ENCODE data around the gene SAMD14.

The SAMD14 gene

DNA sequence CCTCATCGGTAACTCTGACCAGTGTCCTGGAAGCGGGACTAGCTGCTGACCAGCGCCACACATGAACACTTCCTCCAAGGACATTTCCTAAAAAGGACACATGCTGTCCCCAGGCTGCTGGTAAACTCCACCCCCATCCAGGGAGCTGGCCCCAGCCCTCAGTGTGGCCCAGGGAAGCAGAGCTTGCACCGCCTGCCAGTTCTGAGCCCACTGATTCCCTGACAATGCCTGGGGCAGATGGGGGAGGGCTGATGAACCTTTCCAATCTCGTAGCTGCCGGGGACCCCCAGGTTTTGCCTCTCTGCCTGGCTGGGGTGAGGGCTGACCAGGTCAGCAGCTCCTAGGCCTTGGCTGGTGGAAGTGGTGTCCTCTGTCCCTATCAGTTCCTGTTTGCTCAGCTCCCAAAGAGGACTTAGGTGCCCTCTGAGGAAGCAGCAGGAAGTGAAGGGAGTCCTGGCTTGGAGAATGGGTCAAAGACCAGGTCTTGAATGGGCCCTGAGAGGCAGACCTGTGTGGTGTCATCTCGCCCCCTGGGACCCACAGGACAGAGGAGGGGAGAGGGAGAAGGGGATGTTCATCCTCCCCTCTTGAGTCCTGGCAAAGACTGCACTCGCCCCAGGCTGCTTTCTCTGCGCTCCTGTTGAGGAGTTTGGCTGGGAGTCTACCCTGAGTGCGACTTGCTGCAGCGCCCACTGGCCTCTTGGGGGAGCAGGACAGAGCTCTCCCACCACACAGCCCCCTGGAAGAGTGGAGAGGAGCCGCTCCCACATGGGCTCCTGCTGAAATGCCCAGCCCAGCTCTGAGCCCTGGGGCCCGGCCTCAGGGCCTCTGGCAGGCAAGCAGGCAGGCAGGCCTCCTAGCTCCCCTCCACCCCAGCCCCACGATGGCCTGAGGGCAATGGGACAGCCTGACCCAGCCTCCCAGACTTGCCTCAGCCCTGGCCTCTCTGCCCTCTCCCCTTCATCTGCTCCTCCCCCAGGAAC is 18.0 kb downstream of the SAMD14 start:
- DNase-seq, result no peak

DNA sequence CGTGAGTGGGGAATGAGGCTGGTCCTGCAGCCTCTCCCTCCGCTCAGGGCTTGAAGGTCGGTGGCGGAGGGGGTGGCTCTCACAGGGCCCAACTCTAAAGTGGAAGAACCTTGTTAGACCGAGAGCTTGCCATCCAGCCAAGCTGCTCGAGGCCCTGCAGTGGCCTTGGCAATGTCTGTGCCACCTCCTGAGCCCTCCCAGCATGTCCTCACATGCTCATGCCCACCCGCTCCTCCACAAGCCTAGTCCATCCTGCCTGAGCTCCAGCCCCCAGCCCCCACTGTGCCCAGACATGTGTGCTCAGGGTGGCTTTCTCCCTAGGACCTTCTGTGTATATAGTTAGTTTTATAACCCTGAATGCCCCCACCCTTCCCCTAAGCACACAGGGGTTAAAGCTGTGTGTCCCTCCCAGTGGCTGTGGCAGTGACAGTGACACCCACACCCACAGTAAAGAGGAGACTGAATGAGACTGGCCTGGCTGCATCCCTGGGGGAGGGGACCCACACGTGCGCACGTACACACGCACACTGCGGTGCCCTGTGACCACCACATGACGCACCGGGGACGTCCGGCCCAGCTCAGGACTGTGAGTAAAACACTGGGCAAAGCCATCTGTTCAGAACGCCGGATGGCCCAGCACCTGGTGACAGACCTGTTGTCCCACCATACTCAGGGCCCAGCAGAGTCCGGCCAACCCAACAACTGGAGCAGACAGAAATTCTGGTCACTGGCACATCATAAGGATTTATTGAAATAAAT is 19.2 kb downstream of the SAMD14 start:
- no peak for DNase-seq

DNA sequence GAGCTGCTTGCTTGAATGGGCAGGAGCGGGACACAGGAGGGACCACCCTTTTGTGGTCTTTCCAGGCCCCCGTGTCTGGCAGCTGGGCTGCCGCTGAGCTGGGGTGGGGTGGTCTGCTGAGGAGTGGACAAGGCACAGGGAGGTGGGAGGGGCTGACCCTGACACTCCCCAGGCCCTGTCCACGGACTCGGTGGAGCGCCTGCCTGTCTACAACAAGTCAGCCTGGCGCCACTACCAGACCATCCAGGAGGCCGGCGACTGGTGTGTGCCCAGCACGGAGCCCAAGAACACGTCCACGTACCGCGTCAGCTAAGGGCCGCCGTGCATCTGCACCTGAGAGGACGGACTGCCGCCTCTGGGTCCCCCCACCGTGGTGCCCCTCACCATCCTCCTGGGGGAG is 20.2 kb downstream of the SAMD14 start:
- no peak for DNase-seq

DNA sequence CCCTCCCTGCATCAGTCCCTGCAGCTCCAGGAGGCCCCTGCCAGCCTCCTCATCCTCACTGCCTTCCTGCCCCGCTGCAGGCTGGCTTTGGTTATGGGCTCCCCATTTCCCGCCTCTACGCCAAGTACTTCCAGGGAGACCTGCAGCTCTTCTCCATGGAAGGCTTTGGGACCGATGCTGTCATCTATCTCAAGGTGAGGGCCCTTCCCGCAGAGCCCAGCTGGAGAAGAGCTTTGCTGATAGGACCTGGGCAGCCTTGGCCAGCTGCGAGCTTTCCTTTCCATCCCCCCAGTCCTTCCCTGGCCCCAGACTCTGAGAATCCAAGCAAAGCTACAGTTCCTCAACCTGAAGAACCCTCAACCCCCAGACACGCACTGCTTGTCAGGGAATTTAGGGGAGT is 20.8 kb downstream of the SAMD14 start:
- DNase-seq, result no peak

DNA sequence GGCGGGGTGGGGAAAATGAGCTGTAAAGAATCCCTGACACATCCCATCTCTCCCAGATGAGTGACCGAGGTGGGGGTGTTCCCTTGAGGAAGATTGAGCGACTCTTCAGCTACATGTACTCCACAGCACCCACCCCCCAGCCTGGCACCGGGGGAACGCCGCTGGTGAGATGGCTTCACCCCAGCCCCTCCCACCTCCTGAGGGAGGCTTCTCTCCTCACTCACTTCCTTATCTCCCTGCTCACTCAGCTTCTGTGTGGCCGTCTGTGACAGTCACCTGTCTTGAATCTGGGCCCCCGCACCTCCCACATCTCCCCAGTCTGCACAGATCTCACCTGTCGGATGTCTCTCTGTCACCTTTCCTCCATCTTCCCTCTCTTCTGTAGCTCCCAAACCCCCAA is 21.4 kb downstream of the SAMD14 start:
- no peak for DNase-seq

DNA sequence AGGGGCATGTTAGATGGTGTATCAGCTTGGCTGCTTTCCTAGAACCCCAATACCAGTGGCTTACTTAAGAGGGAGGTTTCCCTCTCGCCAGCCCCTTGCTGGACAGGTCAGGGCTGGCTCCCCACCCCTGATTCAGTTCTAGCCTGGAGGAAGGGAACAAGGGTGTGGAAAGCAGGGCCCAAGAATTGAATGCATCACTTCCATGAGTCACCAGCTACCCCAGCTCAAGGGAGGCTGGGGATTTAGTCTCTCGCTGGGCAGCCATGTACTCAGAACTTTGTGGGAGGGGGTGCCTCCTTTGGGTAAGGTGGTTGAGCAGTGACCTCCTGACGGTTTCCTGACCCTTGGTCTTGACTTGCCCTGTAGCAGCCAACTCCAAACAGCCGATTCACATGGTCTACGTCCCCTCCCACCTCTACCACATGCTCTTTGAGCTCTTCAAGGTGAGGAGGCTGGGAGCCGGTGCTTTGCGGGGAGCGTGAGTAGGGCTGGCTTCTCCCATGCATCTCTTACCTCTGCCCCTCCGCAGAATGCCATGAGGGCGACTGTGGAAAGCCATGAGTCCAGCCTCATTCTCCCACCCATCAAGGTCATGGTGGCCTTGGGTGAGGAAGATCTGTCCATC is 22.1 kb downstream of the SAMD14 start:
- no peak for DNase-seq

DNA sequence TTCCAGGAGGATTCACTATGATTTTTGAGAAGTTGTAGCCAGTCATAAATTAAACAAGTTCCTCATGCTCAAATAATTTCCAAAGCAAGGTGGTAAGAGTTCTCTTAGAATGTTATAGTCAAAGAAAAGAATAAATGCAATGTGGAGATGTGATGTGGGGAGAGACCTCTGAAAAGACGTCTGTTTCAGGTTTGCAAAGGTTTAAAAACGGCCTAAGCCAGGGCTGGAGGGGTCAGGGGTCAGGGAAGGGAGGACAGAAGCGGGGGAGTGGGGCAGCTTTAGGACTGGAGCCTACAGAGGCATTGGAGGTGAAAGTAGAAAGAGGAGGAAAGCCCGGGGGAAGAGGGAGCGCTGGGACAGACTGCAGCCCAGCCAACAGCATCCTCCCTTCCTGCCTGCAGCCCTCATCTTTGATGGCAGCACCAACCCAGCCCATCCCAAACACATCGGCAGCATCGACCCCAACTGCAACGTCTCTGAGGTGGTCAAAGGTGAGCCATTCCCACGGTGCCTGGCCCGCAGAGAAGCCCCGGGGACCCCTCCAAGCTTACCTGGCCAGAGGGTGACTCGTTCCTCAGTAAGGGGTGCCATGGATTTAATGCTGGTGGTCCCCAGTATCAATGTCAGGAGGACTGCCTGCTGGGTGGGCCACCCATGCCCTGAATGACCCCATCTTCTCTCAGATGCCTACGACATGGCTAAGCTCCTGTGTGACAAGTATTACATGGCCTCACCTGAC is 23.4 kb downstream of the SAMD14 start:
- DNase-seq, result no peak

DNA sequence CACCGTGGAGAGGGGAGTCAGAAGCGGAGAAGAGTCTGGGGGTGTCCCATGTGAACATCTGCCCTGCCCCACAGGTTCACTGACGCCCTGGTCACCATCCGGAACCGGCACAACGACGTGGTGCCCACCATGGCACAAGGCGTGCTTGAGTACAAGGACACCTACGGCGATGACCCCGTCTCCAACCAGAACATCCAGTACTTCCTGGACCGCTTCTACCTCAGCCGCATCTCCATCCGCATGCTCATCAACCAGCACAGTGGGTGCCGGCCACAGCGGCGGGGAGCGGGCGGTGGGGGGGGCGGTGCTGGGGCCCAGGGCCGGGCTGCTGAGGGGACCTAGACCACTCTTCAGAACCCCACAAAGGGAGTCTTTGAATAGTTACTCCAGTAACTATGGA is 24.1 kb downstream of the SAMD14 start:
- DNase-seq, result no peak

DNA sequence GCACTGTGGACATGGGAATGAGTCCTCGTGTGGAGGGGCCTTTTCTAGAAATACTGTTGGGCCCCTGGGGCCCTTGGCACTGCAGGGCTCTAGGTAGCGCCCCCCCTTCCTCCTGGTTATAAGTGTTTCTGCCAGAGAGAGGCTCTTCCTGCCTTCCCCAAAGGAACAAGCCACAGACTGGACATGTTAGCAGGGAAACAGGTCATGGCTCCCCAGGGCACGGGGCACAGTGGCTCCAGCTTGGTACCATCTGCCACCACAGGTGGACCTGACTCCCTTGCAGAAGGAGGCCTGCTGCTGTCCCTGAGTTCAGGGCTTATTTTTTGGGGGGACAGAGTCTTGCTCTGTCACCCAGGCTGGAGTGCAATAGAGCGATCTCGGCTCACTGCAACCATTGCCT is 26.0 kb downstream of the SAMD14 start:
- DNase-seq, result no peak

DNA sequence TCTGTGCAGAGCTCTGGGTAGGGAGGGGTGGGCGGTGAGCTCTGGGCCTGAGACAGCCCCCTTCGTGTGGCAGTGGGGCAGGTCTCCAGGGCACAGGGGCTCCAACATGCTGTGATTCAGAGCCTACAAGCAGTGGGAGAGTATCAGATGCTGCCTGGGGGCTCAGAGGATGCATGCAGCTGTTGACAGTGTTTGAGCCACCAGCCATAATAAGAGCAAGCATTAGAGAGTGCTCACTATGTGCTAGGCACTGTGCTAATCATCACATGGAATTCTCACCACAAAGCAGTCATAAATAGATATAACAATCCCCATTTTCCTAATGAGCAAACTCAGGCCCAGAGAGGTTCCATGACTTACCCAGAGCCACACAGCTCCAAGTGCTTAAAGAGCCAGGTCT is 26.7 kb downstream of the SAMD14 start:
- no peak for DNase-seq

DNA sequence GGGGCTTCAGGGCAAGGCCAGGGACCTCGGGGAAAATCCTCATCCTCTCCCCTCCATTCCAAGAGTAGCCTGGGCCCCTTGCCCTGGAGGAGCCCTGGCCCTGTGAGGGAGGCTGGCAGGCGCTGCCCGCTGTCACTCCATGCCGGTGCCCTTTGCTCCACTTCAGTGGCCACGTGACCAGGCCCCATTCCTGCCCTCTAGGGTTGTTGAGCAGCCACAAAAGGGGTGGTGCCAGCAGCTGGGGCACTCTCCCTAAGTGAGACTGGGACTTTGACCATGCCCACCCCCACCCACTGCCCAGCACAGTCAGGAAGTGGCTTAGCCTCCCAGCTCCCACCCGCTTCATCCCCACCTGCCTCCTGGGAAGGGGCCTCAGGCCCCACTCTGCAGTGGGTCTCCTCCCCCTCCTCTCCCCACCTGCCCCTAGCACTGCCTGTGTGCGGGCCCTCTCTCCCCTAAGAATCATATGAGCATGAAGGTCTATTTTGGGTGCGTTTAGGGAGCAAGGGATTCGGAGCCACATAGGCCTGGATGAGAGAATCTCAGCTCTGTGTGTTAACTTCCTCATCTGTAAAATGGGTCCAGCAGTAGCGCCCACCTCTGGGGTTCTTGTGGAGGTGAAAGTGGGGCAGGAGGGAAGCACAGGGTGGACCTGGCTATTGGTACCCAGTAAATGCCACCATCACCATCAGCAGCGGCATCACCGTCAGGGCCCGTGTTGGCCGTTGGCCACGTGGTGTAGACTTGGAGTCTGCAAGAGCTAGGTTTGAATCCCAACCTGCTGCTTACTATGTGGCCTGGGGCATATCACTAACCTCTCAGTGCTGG is 27.6 kb downstream of the SAMD14 start:
- DNase-seq, result no peak

DNA sequence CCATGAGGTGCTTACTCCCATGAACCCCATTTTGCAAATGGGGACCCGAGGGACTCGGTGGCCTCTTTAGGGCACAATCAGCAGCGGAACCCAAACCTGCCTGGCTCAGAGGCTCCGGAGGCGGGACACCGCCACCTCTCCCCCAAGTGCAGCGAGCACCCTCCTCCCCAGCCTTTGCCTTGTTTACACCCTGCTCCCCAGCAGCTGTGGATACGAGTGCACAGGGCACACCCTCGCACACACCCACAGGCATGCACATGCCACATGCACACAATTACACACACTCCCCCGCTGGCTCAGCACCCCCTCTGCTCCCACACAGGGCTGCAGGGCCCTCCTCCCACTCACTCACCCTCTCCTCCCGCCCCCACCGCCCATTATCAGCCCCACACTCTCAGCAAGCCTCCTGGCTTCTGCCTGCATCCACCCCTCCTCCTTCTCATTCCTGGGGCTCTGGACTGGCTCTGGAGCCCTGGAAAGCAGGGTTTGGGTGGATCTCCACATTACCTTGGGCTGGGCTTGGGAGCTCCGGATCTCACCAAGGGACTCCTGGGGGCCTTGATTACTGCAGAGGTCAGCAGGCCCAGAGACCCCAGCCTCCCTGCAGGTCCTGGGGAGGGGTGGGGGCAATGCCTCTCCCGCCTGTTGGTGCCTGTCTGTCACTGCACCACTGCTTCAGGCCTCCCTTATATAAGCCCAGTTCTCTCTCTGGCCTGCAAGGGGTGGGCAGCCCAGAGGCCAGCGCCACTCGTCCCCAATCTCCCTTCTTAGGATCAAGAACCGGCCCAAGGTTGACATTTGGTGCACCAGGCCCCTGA is 28.4 kb downstream of the SAMD14 start:
- DNase-seq, result no peak

DNA sequence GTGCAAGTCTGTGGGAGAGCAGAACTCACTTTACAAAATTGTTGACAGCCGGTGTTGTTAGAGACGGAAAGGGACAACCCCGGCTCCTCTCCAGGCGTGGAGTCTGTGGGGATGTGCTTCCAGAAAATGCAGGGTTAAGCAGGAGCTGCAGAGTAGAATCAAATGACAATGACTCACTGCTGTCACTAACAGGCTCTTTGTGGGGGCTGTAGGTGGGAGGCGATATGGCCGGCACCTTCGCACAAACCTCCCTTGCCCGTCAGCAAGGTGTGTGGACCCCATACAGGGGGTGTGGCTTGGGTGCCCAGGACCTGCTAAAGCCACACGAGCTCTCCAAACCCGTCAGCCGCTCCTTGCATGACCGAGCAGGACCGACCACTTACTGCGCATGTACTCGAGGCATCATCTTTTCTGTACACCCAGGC is 29.0 kb downstream of the SAMD14 start:
- DNase-seq, result no peak

DNA sequence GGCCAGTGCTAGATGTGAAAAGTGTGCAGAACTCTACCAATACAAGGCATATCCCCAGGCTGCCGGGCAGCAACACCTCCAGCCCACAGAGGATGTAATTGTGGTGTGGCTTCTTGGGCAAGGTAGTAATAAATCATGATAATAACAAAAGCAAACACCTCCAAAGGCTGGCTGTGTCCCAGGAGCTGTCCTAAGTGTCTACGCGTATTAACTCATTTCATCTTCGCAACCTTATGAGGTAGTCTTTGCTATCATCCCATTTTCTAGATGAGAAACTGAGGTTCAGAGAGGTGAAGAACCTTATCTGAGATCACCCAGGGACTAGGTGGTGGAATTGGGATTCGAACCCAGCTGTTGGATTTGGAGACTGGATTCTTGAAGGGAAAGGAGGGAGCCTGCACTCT is 29.5 kb downstream of the SAMD14 start:
- DNase-seq, result no peak

DNA sequence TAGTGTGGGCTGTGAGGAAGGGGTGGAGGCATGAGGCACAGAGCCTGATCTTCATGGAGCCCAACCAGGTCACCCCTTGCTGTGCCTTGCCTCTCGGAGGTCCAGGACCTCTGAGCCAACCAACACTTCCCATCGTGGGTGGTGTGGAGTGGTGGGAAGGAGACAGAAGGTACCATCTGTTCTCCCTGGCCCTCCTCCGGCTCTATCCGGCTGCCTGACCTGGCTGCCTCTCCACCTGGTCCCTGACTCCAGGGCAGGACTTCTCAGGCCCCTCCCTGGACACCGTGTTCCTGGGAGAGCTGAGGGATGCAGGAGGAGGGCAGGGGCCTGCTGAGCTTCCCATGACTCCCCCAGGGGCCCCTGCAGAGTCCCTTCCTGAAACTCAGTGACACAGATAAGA is 31.0 kb downstream of the SAMD14 start:
- DNase-seq, result no peak

DNA sequence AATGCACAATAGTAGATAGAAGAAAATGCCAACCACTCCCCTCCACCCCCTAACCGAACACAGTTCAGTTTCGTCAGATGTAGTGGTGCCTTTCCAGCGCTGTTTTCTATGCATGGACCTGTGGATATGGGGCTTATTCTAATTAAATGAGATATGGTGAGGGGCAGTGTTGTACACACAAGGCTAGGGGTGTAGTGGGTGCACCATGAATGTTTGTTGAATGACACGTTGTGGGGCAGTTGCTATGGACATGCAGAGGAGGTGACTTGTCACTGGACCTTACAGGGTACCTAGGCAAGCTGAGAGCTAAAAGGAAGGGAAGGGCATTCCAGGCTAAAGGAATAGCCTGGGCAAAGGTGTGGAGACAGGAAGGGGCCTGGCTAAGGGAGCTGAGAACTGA is 31.4 kb downstream of the SAMD14 start:
- no peak for DNase-seq

DNA sequence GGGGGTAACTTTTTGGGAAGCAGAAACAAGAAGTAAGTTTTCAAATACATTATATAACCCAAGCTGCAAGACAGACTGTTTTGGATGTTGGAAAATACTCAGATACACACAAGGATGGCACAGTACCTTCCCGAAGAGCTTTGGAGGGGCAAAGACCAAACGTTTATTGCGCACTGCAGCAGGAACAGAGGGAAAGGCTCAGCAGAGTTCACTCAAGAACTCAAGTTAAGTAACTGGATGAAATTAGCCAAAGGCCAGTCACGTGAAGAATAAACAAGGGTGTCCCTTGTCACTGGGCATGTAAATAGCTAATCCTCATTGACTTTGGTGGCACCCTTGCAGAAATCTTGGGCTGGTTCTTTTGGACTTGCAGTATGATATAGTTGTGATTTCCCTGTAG is 32.0 kb downstream of the SAMD14 start:
- no peak for DNase-seq

DNA sequence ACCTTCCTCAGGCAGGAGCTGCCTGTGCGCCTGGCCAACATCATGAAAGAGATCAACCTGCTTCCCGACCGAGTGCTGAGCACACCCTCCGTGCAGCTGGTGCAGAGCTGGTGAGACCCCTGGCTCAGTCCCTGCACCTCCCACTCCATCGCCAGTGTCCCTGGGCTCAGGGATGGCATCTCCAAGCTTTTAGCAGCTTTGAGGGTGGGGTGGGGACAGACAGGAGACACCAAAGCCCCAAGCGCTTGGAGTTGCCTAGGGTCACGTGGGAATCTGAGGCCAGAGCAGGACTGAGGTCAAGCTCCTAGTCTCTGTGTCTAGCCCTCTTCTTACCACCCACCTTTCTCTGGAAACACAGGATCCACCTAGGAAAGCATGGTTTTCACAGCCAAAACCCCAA is 32.5 kb downstream of the SAMD14 start:
- DNase-seq, result no peak

DNA sequence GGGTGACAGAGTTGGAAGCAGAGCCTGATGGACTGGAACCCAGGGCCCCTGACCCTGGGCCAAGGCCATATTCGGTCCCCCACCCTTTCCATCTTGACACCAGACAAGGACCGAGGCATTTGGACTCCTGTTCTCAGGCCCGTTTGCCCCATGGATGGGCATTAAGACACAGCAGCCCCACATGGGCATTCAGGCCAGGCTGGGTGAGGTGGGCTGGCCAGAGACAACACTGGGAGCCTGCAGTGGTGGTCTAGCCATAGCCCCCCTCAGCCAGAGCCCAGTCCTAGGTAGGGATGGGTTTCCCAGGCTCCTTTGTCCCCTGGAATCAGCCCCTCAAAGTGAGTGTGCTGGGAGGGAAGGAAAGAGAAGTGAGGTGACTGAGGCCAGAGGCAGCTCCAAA is 33.2 kb downstream of the SAMD14 start:
- DNase-seq, result no peak

DNA sequence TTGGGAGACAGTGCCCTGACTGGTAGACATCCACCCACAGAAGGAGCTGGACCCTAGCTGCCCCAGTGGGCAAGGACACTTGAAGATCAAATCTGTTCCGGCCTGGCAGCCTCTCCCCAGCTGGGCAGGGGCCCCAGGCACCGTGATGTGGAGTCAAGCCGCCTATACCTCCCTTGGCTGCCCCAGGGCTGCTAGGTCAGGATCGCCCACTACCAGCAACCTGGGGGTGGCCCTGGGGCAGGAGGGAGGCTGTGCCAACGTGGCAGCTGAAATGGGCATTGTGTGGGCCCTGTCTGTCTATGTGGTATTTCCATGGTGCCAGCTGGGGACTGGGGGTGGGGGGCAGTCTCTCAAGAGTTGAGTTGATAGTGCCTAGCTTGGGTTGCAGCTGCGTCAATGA is 33.9 kb downstream of the SAMD14 start:
- DNase-seq, result no peak

DNA sequence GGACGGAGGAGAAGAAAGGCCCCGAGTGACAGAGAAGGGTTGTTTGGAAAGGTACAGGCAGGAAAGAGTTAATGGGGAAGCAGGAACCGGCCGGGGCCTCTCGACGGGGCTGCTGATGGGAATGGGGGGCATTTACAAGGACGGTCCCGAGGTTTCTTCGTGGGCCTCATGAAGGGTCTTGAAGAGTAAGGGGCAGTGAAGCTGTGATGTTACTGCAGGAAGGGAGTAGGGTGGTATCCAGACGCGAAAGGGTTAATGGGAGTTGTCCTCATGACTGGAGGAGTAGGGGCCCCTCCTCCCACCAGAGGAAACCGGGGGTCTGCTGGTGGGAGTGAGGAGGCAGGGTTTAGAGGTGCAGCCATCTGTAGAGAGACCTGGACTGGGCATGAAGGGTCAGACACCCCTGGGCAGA is 34.3 kb downstream of the SAMD14 start:
- no peak for DNase-seq
